CD4-positive, alpha-beta T cell (primary cell): ENCODE results near the gene NOXA1. TPM values are rescaled to one million over a fixed set of nuclear protein-coding genes. Genes with fewer than 3 reads are reported as not detected.

ENCODE experiments used
- ATAC-seq: fragments of 200-7000 bp; cut with Tn5 transposase; one replicate; pipeline ENCODE4 v1.10.0; 2022; ENCODE audit warnings: mild to moderate bottlenecking; ENCODE audit not compliant: poor library complexity
- CTCF ChIA-PET: fragments of 350-600 bp; sonication (Branson Sonifier 250); formaldehyde crosslinking; loops from one replicate; lab custom pipeline; 2021; ENCODE audit warnings: antibody characterized with exemption, inconsistent platforms; lab: Charles Lee
- POLR2A ChIA-PET: fragments of 350-600 bp; sonication (Branson Sonifier 250); formaldehyde crosslinking; loops from one replicate; lab custom pipeline; 2021; ENCODE audit warnings: antibody characterized with exemption, inconsistent platforms; lab: Charles Lee
- DNase-seq, 14 experiments: peaks; one replicate each; pipeline ENCODE4 v3.0.0-alpha.2; 2013 to 2020; ENCODE audit warnings: mixed read lengths in 2 of 14
- H3K27ac ChIP-seq, 2 donors: one replicate each; pipeline versions ENCODE4 v1.5.1 to v1.7.0; 2013; ENCODE audit warnings: low read length in 2 of 2, low read depth in 1 of 2, mild to moderate bottlenecking in 1 of 2
- H3K27me3 ChIP-seq, 2 experiments: 1 replicate in 1 of 2; 2 replicates in 1 of 2; pipeline versions ENCODE4 v1.6.1 to v1.7.0; 2013; ENCODE audit warnings: low read length in 2 of 2, control low read depth in 1 of 2, mild to moderate bottlenecking in 1 of 2, moderate library complexity in 1 of 2; ENCODE audit not compliant: insufficient read depth in 2 of 2, control insufficient read depth in 1 of 2
- H3K36me3 ChIP-seq: one replicate; pipeline ENCODE4 v1.6.1; 2013; ENCODE audit warnings: low read length, control low read depth; ENCODE audit not compliant: insufficient read depth
- H3K4me1 ChIP-seq: one replicate; pipeline ENCODE4 v1.6.1; 2013; ENCODE audit warnings: low read length, control low read depth; ENCODE audit not compliant: insufficient read depth
- H3K4me3 ChIP-seq: one replicate; pipeline ENCODE4 v1.5.1; 2013; ENCODE audit warnings: mild to moderate bottlenecking, low read length, moderate library complexity
- H3K9me3 ChIP-seq, 2 experiments: 1 replicate in 1 of 2; 2 replicates in 1 of 2; pipeline versions ENCODE4 v1.6.1 to v1.7.0; 2013; ENCODE audit warnings: low read length in 2 of 2, mild to moderate bottlenecking in 2 of 2, control low read depth in 1 of 2, moderate library complexity in 1 of 2; ENCODE audit not compliant: control insufficient read depth in 1 of 2, insufficient read depth in 1 of 2
- H3K27ac Mint-ChIP-seq: one replicate; pipeline ENCODE4 v1.8.0; 2020; ENCODE audit warnings: mixed read lengths
- H3K27me3 Mint-ChIP-seq: one replicate; pipeline ENCODE4 v1.8.0; 2021; ENCODE audit warnings: mixed read lengths
- H3K36me3 Mint-ChIP-seq: one replicate; pipeline ENCODE4 v1.8.0; 2021; ENCODE audit warnings: low read depth, mixed read lengths
- H3K4me1 Mint-ChIP-seq: one replicate; pipeline ENCODE4 v1.8.0; 2021; ENCODE audit warnings: low read depth, mixed read lengths
- H3K4me3 Mint-ChIP-seq: one replicate; pipeline ENCODE4 v1.8.0; 2020; ENCODE audit warnings: mild to moderate bottlenecking, mixed read lengths
- H3K9me3 Mint-ChIP-seq: one replicate; pipeline ENCODE4 v1.8.0; 2020; ENCODE audit warnings: mixed read lengths
- intact Hi-C, 2 experiments: fragments of 100-400 bp; cut with DNase I in 1 of 2; cut with micrococcal nuclease in 1 of 2; formaldehyde crosslinking; loops; one replicate each; pipeline versions ENCODE4 v1.15.1 to v1.9.0; 2023 to 2025; cut with DNase I, micrococcal nuclease
- total RNA-seq, 174 experiments: library from RNA in 2 of 174; stranded (reverse) in 2 of 174; gene quantifications; one replicate each; pipeline ENCODE4 v1.2.3 and lab custom pipeline; 2021 to 2026
- TF ChIP-seq, protein P1 (sequence below): fragments of 200-600 bp; IDR thresholded peaks from one replicate; pipeline ENCODE4 v1.8.0; 2022; ENCODE audit warnings: antibody characterized with exemption, mild to moderate bottlenecking

The NOXA1 gene
- total RNA-seq, 2 experiments from 2014 or later = 6.7 to 7.7 TPM

DNA sequence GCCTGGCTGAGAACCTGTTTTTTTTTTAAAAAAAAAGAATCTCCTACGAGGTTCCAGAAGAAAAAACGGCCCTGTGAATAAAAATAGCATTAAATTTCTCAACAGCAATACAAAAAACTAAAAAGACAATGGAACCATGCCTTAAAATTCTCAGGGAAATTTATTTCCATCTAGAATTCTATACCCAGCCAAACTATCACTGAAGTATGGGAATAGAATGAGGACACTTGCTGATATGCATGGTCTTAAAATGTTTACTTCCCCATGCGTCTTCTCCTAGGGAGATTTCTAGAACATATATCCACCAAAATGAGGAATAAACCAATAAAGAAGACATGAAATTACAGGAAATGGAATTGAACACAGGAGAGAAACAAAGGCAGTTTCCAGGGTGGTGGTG lies 52.5 kb downstream of the NOXA1 start:
- peaks cover 3% of the 10 kb centered on the region for H3K4me1 Mint-ChIP-seq
- no peaks in the 10 kb centered on the region for H3K4me1 ChIP-seq
- ATAC-seq = no peak
- H3K27ac Mint-ChIP-seq = no peak overlapping the region
- H3K27ac ChIP-seq = no peak overlapping the region
- no peaks in the 10 kb centered on the region for H3K27me3 Mint-ChIP-seq
- H3K27me3 ChIP-seq = no peaks in the 10 kb centered on the region
- H3K4me3 Mint-ChIP-seq = no peak overlapping the region
- no peak for DNase-seq
- H3K4me3 ChIP-seq = no peak overlapping the region
- peaks cover 7% of the 10 kb centered on the region for H3K9me3 Mint-ChIP-seq
- intact Hi-C loops = no loop called here
- peaks cover 9% of the 10 kb centered on the region for H3K36me3 Mint-ChIP-seq
- TF ChIP-seq, protein P1, sequence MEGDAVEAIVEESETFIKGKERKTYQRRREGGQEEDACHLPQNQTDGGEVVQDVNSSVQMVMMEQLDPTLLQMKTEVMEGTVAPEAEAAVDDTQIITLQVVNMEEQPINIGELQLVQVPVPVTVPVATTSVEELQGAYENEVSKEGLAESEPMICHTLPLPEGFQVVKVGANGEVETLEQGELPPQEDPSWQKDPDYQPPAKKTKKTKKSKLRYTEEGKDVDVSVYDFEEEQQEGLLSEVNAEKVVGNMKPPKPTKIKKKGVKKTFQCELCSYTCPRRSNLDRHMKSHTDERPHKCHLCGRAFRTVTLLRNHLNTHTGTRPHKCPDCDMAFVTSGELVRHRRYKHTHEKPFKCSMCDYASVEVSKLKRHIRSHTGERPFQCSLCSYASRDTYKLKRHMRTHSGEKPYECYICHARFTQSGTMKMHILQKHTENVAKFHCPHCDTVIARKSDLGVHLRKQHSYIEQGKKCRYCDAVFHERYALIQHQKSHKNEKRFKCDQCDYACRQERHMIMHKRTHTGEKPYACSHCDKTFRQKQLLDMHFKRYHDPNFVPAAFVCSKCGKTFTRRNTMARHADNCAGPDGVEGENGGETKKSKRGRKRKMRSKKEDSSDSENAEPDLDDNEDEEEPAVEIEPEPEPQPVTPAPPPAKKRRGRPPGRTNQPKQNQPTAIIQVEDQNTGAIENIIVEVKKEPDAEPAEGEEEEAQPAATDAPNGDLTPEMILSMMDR = no peak
- no peaks in the 10 kb centered on the region for H3K36me3 ChIP-seq
- ChIA-PET CTCF (no interaction called here), POLR2A (no interaction called here)
- H3K9me3 ChIP-seq = peaks cover 7 to 32% of the 10 kb centered on the region in 2 experiments

DNA sequence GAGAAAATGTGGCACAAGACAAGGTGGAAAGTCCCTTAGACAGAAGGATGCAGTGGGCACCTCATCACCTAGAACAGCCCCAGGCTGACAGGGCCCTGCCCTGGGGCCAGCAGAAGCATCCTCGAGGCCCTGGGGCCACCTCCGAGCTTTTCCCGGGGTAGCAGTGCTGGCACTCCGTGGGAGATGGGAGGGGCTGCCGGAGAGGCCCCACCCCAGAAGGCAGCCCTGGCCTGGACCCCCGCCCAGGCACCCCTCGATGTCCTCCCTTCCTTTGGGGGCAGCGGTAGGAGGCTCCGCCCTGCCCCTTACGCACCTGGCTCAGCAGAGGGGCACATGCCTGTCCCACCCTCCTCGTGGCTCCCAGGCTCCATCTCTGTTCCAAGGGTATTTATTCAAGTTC lies 53.7 kb downstream of the NOXA1 start:
- Histone ChIP-seq H3K27me3 (no peaks in the 10 kb centered on the region), H3K4me1 (no peaks in the 10 kb centered on the region), H3K9me3 (peaks cover 7 to 32% of the 10 kb centered on the region in 2 experiments), H3K36me3 (no peaks in the 10 kb centered on the region), H3K4me3 (no peak overlapping the region), H3K27ac (no peak overlapping the region)
- Mint-ChIP-seq H3K27ac (no peak overlapping the region), H3K36me3 (peaks cover 9% of the 10 kb centered on the region), H3K4me3 (no peak overlapping the region), H3K9me3 (peaks cover 7% of the 10 kb centered on the region), H3K4me1 (peaks cover 2% of the 10 kb centered on the region), H3K27me3 (no peaks in the 10 kb centered on the region)
- TF ChIP-seq, protein P1 = no peak
- ChIA-PET CTCF (no interaction called here), POLR2A (no interaction called here)
- peak in 1 of 14 experiments; percentile 10 for DNase-seq
- intact Hi-C loops = no loop called here
- no peak for ATAC-seq

DNA sequence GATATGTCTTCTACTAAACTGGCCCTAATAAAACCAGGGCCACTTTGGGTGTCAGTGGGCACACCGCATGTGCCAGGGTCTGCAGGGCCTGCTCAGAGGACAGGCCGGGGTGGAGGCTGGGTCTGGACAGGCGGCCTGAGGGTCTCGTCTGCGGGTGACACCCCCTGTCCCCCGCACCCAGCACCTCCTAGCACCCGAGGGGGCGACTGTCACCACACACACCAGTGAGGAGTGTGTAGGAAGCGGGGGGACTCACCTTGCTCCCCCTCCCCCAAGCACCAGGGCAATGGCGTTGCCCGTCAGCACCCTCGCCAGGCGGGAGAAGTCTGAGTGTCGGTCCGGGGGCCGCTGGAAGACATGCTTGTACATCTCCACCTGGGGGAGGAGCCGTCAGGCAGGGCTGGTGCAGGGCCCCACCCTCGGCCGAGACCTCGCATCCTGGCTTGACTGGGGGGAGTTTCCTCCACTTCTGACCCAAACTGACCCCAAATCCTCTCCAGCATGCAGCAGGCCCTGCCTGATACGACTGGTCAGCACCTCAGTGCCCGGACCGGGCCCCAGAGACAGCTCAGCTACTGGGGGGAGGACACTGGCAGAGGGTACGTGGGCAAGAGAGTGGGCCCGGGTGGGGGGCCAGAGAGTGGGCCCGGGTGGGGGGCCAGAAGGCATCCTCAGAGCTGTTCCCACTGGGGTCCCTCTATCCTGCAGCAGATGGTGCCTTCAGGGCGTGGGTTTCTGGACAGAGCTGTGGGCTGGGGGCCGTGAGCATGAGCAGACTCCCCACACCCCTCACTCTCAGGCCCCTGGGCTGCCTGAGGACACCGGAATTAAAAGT lies 54.8 kb downstream of the NOXA1 start:
- ChIA-PET CTCF (no interaction called here), POLR2A (no interaction called here)
- no peak overlapping the region for H3K4me3 Mint-ChIP-seq
- Histone ChIP-seq H3K27me3 (no peaks in the 10 kb centered on the region), H3K4me1 (no peaks in the 10 kb centered on the region), H3K36me3 (no peaks in the 10 kb centered on the region), H3K9me3 (peaks cover 7 to 26% of the 10 kb centered on the region in 2 experiments), H3K4me3 (no peak overlapping the region), H3K27ac (no peak overlapping the region)
- peaks cover 7% of the 10 kb centered on the region for H3K9me3 Mint-ChIP-seq
- peak in 1 of 14 experiments; percentile 18 for DNase-seq
- TF ChIP-seq, protein P1 = no peak
- no peak for ATAC-seq
- H3K27ac Mint-ChIP-seq = no peak overlapping the region
- intact Hi-C loops = no loop called here
- H3K27me3 Mint-ChIP-seq = no peaks in the 10 kb centered on the region
- peaks cover 9% of the 10 kb centered on the region for H3K36me3 Mint-ChIP-seq
- peaks cover 6% of the 10 kb centered on the region for H3K4me1 Mint-ChIP-seq
